Measurements from ENCODE around the gene ZBTB45. TPM values are rescaled to one million over a fixed set of nuclear protein-coding genes. Genes with fewer than 3 reads are reported as not detected.

Gene ZBTB45
- total RNA-seq, 2 experiments from 2014 or later, result 13.8 to 15.2 TPM

GRCh38 chr19:58556622-58557220 is 37.1 kb upstream of the ZBTB45 start:
- ChIA-PET CTCF (interaction anchor here (1.4 kb wide), 1 partner anchor 19 kb away, joined by 3 read pairs; no protein-coding TSS in a partner anchor), POLR2A (interaction anchor here (0.8 kb wide), 1 partner anchor 12 kb away, joined by 3 read pairs; no protein-coding TSS in a partner anchor)

- POLR2A ChIA-PET, result interaction anchor here (2.4 to 3.8 kb wide), 2 partner anchors 11 to 37 kb away, joined by 12 to 40 read pairs; partner anchors contain the start of genes TRIM28 and ZBTB45
Measured at GRCh38 chr19:58555920-58556621, 36.5 kb upstream of the ZBTB45 start.

GRCh38 chr19:58555369-58555885 is 35.8 kb upstream of the ZBTB45 start:
- ChIA-PET CTCF (interaction anchor here (0.9 to 3.5 kb wide), 4 partner anchors 12 to 41 kb away, joined by 3 to 31 read pairs (median 4); partner anchors contain the start of gene ZBTB45), POLR2A (interaction anchor here (0.9 to 3.8 kb wide), 3 partner anchors 11 to 277 kb away, joined by 3 to 40 read pairs (median 12); partner anchors contain the start of genes TRIM28, ZBTB45 and ZNF8)

More at GRCh38 chr19:58555920-58556621, 36.5 kb upstream of the ZBTB45 start:
- CTCF ChIA-PET, result interaction anchor here (1.6 to 3.5 kb wide), 3 partner anchors 24 to 42 kb away, joined by 3 to 31 read pairs (median 6); partner anchors contain the start of gene ZBTB45

DNA sequence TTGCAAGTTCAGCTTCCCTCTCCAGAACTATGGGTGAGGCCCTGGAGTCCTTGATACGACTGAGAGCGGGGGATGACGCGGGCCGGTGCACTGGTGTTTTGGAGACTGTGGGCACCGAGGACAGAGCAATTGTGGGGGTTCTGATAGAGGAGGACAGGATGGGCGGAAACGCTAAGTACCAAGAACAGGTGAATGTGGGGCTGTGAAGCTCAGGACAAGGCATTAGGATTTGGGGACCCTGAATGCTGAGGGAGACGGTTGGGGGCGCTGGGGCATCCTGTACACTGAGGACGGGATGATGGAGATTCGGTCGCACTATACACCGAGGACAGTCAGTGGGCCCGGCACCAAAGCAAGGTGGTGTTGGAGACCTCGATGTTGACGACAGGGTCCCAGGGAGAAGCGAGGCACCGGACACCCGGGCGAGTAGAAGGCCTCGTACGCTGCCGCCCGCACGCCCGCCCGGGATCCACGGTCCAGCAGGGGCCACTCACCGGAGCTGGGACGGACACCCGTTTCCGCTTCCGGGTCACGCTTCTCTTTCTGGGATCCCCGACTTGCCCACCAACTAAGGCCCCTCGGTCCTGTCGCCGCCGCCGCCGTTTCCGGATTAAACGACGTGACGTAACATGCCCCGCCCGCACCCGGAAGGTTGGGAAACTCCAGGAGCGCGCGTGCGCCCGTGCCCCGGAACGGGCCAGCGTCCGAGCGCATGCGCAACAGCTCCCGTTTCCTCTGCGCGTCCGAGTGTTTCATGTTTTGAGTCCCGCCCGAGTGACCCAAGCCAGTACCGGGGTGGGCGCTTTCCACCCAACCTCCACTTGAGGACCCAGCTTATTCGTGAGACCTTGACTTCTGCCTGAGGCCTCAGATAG is 35.1 kb upstream of the ZBTB45 start, which contains the start of gene CHMP2A:
Gene CHMP2A (minus strand): TSS at position 612 of the 875 bp plus-strand sequence. CDS start 893 bp downstream, outside the sequence.
- CTCF ChIA-PET, result interaction anchor here (0.9 to 3.5 kb wide), 6 partner anchors 8 to 41 kb away, joined by 3 to 31 read pairs (median 4); partner anchors contain the start of genes TRIM28 and ZBTB45
- POLR2A ChIA-PET, result interaction anchor here (0.9 to 3.8 kb wide), 5 partner anchors 8 to 276 kb away, joined by 3 to 40 read pairs (median 7); partner anchors contain the start of genes TRIM28, ZBTB45 and ZNF8

DNA sequence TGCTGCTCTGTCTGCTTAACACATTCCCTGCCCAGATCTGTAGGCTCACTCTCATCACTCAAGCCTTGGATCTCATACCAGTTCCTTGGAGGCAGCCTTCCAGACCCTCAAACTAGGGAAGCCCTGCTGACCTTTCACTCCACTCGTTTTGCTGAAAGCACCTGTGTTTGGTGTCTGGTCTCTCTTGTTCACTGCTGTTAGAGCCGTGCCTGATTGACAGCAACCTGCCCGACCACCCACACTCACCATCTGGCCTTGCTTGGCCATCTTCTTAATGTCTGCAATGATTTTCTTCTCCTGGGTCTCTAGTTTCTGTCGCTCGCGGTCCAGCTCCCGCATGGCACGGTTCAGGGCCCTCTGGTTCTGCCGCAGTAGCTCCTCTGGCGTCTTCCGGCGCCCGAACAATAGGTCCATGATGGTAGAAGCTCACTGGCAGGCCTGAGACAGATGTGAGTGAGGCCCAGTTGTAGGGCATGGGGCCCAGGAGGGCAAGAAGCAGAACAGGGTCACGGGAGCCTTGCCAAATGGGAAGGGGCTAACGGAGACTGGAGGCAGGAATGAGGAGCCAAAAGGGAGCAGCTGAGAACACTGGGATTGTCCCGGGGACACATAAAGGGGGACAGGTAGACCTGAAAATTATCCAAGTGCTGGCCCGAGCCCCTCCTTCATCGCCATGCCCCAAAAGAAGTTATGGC is 34.3 kb upstream of the ZBTB45 start:
- ChIA-PET CTCF (interaction anchor here (1.0 to 3.5 kb wide), 4 partner anchors 9 to 40 kb away, joined by 3 to 31 read pairs (median 10); partner anchors contain the start of genes TRIM28 and ZBTB45), POLR2A (interaction anchor here (0.9 to 3.8 kb wide), 5 partner anchors 9 to 275 kb away, joined by 3 to 40 read pairs (median 7); partner anchors contain the start of genes TRIM28, ZBTB45 and ZNF8)

- ChIA-PET CTCF (interaction anchor here (1.0 to 3.5 kb wide), 2 partner anchors 33 to 39 kb away, joined by 4 to 31 read pairs; partner anchors contain the start of gene ZBTB45), POLR2A (interaction anchor here (3.8 kb wide), 1 partner anchor 8 kb away, joined by 40 read pairs; the partner anchor contains the start of gene TRIM28)
Measured at GRCh38 chr19:58552655-58553054, 33.0 kb upstream of the ZBTB45 start.

DNA sequence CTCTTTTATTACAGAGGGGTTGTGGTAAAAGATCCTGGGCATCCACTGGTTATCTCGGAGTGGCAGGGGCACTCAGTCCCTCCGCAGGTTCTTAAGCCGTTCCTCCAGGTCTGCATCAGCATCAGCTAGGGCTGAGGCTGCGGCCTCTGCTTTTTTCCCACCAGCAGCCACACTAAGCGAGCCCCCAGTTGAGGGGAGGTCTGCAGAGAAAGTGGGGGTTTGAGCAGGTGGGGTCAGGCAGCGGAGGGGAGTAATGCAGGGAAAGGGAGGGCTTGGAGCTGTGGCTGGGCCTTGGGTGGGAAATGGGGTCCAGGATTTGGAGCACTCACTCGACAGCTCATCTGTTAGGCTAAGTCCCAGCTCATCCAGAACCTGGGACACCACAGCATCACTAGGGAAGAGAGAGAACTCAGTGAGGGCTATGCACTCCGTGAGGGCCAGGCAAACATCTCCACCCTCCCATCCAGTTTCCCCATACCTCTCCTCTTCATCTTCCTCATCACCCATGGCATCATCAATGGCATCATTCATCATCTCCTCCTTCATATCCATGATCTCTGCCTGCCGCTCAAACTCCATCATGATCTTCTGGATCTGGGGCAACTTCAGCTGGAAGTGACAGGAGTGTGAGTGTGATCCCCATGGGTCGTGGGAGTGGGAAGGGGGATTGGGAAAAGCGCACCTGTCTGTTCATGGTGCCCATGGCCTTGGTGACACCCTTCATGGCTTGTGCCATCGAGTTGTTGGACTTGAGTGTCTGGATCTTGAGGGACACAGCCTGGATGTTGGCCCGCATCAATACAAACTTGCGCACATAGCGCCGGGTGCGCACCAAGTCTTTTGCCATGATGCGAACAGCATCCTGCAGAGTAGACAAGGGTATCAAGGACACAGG is 32.2 kb upstream of the ZBTB45 start:
- ChIA-PET CTCF (no interaction called here), POLR2A (interaction anchor here (3.8 kb wide), 1 partner anchor 7 kb away, joined by 40 read pairs; the partner anchor contains the start of gene TRIM28)

- POLR2A ChIA-PET, result no interaction called here
- CTCF ChIA-PET, result no interaction called here
Measured at GRCh38 chr19:58551123-58551497, 31.5 kb upstream of the ZBTB45 start.

GRCh38 chr19:58550362-58551122 is 30.9 kb upstream of the ZBTB45 start:
- CTCF ChIA-PET, result interaction anchor here (1.3 to 2.1 kb wide), 2 partner anchors 9 to 31 kb away, joined by 3 to 4 read pairs; partner anchors contain the start of gene ZBTB45
- POLR2A ChIA-PET, result no interaction called here

DNA sequence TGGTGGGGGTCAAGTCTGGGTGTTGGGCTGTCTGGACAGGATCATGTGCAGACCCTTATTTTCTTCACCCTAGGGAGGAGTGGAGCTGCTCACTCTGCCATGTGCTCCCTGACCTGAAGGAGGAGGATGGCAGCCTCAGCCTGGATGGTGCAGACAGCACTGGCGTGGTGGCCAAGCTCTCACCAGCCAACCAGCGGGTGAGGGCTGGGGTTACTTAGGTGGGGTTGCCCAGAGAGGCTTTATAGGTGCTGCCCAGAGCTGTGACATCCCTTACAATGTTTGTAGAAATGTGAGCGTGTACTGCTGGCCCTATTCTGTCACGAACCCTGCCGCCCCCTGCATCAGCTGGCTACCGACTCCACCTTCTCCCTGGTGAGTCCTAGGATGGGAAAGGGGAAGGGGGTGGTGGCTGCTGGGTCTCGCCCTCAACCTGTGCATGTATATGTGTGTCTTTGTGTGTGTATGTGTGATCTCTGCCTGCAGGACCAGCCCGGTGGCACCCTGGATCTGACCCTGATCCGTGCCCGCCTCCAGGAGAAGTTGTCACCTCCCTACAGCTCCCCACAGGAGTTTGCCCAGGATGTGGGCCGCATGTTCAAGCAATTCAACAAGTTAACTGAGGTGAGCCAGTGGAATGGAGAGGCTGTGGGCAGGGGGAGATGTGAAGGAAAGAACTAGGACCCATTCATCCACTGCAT is 30.2 kb upstream of the ZBTB45 start:
- ChIA-PET POLR2A (no interaction called here), CTCF (interaction anchor here (1.3 to 2.1 kb wide), 2 partner anchors 10 to 31 kb away, joined by 3 to 4 read pairs; partner anchors contain the start of gene ZBTB45)

GRCh38 chr19:58548859-58549663 is 29.5 kb upstream of the ZBTB45 start:
- POLR2A ChIA-PET, result interaction anchor here (0.6 kb wide), 1 partner anchor 190 kb away, joined by 3 read pairs; no protein-coding TSS in a partner anchor
- CTCF ChIA-PET, result interaction anchor here (1.3 to 2.1 kb wide), 2 partner anchors 10 to 30 kb away, joined by 3 to 4 read pairs; partner anchors contain the start of gene ZBTB45

DNA sequence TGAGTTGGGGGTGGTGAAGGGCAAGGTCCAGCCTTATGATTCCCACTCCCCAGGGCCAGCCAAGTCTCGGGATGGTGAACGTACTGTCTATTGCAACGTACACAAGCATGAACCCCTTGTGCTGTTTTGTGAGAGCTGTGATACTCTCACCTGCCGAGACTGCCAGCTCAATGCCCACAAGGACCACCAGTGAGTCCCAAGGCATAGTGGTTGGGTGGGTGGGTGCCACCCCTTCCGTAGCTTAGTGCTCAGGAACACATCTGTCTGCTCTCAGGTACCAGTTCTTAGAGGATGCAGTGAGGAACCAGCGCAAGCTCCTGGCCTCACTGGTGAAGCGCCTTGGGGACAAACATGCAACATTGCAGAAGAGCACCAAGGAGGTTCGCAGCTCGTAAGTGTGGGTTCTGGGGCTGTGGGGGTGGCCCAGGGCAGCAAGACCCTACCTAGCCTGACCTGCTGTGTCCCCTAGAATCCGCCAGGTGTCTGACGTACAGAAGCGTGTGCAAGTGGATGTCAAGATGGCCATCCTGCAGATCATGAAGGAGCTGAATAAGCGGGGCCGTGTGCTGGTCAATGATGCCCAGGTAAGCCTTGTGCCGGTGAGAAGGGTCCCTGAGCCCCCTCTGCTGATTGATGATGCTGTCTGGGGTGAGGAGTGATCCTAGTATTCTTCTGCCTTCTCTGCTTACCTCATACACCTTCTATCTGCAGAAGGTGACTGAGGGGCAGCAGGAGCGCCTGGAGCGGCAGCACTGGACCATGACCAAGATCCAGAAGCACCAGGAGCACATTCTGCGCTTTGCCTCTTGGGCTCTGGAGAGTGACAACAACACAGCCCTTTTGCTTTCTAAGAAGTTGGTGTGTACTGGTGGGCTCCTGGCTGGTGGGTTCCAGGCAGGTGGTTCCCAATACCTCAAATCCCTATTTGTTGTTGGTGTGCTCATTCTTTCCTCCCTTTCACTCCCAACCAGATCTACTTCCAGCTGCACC is 28.0 kb upstream of the ZBTB45 start:
- ChIA-PET POLR2A (interaction anchor here (0.6 to 1.0 kb wide), 2 partner anchors 28 to 186 kb away, joined by 3 read pairs; partner anchors contain the start of gene ZBTB45), CTCF (interaction anchor here (5.3 kb wide), 1 partner anchor 28 kb away, joined by 42 read pairs; the partner anchor contains the start of gene ZBTB45)

- POLR2A ChIA-PET, result interaction anchor here (1.1 to 3.6 kb wide), 3 partner anchors 8 to 35 kb away, joined by 3 to 40 read pairs (median 5); partner anchors contain the start of genes CHMP2A and ZBTB45
- CTCF ChIA-PET, result interaction anchor here (3.3 to 5.3 kb wide), 2 partner anchors 8 to 27 kb away, joined by 15 to 42 read pairs; partner anchors contain the start of genes CHMP2A and ZBTB45
Measured at GRCh38 chr19:58546019-58546530, 26.5 kb upstream of the ZBTB45 start.

All from activated CD8-positive, alpha-beta memory T cell treated with anti-CD3 and anti-CD28 coated beads for 36 hours (primary cell).